Duodenal mucosa (tissue), 2 donors: ENCODE results near the gene STX3.
"Not testable (repeated sequence)": the region's sequence is repeated elsewhere in the genome, so short reads cannot be mapped to it uniquely, and the experiment has no call there.

Experiments used
- H3K27ac ChIP-seq: one replicate; pipeline ENCODE4 v1.7.0; 2013; ENCODE audit warnings: low read depth, low read length
- H3K27me3 ChIP-seq, 2 donors: one replicate each; pipeline ENCODE4 v1.7.0; 2013; ENCODE audit warnings: low read length in 2 of 2, control low read depth in 1 of 2; ENCODE audit not compliant: insufficient read depth in 2 of 2, control insufficient read depth in 1 of 2
- H3K36me3 ChIP-seq, 2 donors: one replicate each; pipeline ENCODE4 v1.7.0; 2013; ENCODE audit warnings: low read length in 2 of 2, control low read depth in 1 of 2; ENCODE audit not compliant: insufficient read depth in 2 of 2, control insufficient read depth in 1 of 2
- H3K4me1 ChIP-seq, 2 donors: one replicate each; pipeline ENCODE4 v1.7.0; 2013; ENCODE audit warnings: low read length in 2 of 2, control low read depth in 1 of 2; ENCODE audit not compliant: insufficient read depth in 2 of 2, control insufficient read depth in 1 of 2
- H3K4me3 ChIP-seq, 2 donors: one replicate each; pipeline ENCODE4 v1.7.0; 2013; ENCODE audit warnings: low read length in 2 of 2, low read depth in 1 of 2
- H3K9ac ChIP-seq, 2 donors: one replicate each; pipeline ENCODE4 v1.7.0; 2013; ENCODE audit warnings: low read length in 2 of 2, low read depth in 1 of 2
- H3K9me3 ChIP-seq, 2 donors: one replicate each; pipeline ENCODE4 v1.7.0; 2013; ENCODE audit warnings: low read length in 2 of 2, control low read depth in 1 of 2; ENCODE audit not compliant: control insufficient read depth in 1 of 2

STX3 gene

DNA sequence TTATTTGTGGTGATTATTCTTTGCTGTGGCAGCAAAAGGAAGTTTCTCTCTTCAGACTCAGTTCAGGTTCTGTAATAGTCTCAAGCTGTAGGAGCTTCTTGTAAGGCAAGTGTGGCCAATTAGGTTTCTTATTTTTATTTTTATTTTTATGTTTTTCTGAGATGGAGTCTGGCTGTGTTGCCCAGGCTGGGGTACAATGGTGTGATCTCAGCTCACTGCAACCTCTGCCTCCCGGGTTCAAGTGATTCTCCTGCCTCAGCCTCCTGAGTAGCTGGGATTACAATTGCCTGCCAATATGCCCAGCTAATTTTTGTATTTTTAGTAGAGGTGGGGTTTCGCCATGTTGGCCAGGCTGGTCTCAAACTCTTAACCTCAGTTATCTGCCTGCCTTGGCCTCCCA is 94.4 kb downstream of the STX3 start:
- H3K4me1 ChIP-seq, H3K9me3 ChIP-seq, H3K36me3 ChIP-seq, H3K9ac ChIP-seq, H3K4me3 ChIP-seq, H3K27me3 ChIP-seq, H3K27ac ChIP-seq: not testable (repeated sequence)

DNA sequence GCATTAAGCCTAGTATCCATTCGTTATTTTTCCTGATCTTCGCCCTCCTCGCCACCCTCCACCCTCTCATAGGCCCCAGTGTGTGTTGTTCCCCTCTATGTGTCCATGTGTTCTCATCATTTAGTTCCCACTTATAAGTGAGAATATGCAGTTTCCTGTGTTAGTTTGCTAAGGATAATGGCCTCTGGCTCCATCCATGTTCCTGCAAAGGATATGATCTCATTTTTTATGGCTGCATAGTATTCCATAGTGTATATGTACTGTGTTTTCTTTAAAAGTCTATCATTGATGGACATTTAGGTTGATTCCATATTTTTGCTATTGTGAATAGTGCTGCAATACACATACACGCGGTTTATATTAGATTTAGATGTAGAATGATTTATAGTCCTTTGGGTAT is 96.2 kb downstream of the STX3 start:
- not testable (repeated sequence) for H3K36me3 ChIP-seq, H3K27me3 ChIP-seq, H3K9me3 ChIP-seq, H3K4me3 ChIP-seq, H3K9ac ChIP-seq, H3K4me1 ChIP-seq, H3K27ac ChIP-seq

DNA sequence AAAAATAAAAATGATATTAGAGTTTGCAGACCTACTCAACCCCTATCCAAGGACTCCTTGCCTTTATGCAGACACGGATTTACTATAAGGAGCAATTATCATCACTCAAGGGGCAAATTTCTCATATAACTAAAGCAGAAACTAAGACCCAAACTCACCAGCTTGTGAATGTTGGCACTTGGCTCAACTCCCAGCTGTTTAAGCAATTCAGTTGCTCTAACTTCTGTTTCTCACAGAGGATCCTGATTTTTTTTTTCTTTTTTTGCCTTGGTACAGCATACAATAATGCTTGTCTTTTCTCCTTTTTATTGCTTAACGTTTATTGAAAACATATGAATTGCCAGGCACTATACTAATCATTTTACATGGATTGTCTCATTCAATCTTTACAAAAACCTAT is 99.7 kb downstream of the STX3 start:
- Histone ChIP-seq H3K4me3 (no peak overlapping the region), H3K4me1 (no peaks in the 10 kb centered on the region), H3K27ac (no peak overlapping the region), H3K27me3 (no peaks in the 10 kb centered on the region), H3K9ac (no peak overlapping the region), H3K9me3 (no peaks in the 10 kb centered on the region), H3K36me3 (no peaks in the 10 kb centered on the region)
